Muscle of back (tissue), 11 donors: ENCODE measurements around the gene RAB44. TPM values are rescaled to one million over a fixed set of nuclear protein-coding genes. Genes with fewer than 3 reads are reported as not detected.

Experiments used
- DNase-seq, 3 donors: peaks; one replicate each; pipeline versions ENCODE4 v3.0.0 to v3.0.0-alpha.2; 2013
- polyA plus RNA-seq, 10 donors: library from polyadenylated mRNA; unstranded; fragments of 120-200 nt; gene quantifications; one replicate each; pipeline ENCODE4 v1.2.1, GENCODE V29; 2013; ENCODE audit not compliant: insufficient read length in 10 of 10

The RAB44 gene
- polyA plus RNA-seq, 10 donors: 0.08 to 0.19 (median 0.16) TPM; not detected in 1

GRCh38 chr6:36769676-36770499, 72.3 kb downstream of the RAB44 start:
- no peak for DNase-seq

- no peak for DNase-seq
These were observed 73.5 kb downstream of the RAB44 start for GRCh38 chr6:36771145-36771544.

- DNase-seq: no peak
These were observed 74.8 kb downstream of the RAB44 start for GRCh38 chr6:36772397-36772796.

GRCh38 chr6:36774331-36774730, 76.7 kb downstream of the RAB44 start:
- no peak for DNase-seq

- no peak for DNase-seq
These were observed 78.5 kb downstream of the RAB44 start for GRCh38 chr6:36776167-36776566.

- DNase-seq: no peak
These were observed 80.2 kb downstream of the RAB44 start for GRCh38 chr6:36777801-36778200.

GRCh38 chr6:36779227-36779626, 81.6 kb downstream of the RAB44 start:
- DNase-seq: no peak

- DNase-seq: no peak
These were observed 83.0 kb downstream of the RAB44 start for GRCh38 chr6:36780442-36781177.

GRCh38 chr6:36781669-36782068, 84.0 kb downstream of the RAB44 start:
- no peak for DNase-seq

Other genes starting within 250 kb of the RAB44 start
- 10 to 100 TPM; 23.7 to 33.7 (median 28.8) TPM for gene STK38, start 150.3 kb upstream of the RAB44 start, polyA plus RNA-seq
- gene SRSF3, start 103.5 kb upstream of the RAB44 start, polyA plus RNA-seq: 100 to 1,000 TPM; 281 to 422 (median 312) TPM
- 100 to 1,000 TPM in 8 of 10 donors, 10 to 100 TPM in 2; 84.2 to 180 (median 118) TPM for gene CDKN1A, start 19.1 kb upstream of the RAB44 start, polyA plus RNA-seq
- gene CPNE5, start 141.6 kb downstream of the RAB44 start, polyA plus RNA-seq: 10 to 100 TPM in 8 of 10 donors, 1 to 10 TPM in 2; 4.5 to 20.4 (median 11.7) TPM
- 10 to 100 TPM; 31.7 to 42.8 (median 35.3) TPM for gene PPIL1, start 177.0 kb downstream of the RAB44 start, polyA plus RNA-seq
- 10 to 100 TPM; 29.5 to 40.8 (median 34.7) TPM for gene C6orf89, start 188.1 kb downstream of the RAB44 start, polyA plus RNA-seq